GM18507 (cell line): Measurements from ENCODE around the gene CRTC2.

Source experiments
- DNase-seq: peaks from one replicate; pipeline ENCODE4 v3.0.0; 2011; ENCODE audit warnings: low read depth; ENCODE audit not compliant: insufficient read length; ENCODE audit errors: extremely low spot score
- FAIRE-seq: peaks from 2 replicates; lab custom pipeline; 2011; peaks lifted over from hg19 to GRCh38; lab: Jason Lieb, UNC

CRTC2 gene

GRCh38 chr1:153976819-153977249, 18.4 kb upstream of the CRTC2 start:
- DNase-seq (no peak), FAIRE-seq (no peak)

- DNase-seq (no peak), FAIRE-seq (no peak)
Measured at GRCh38 chr1:153973525-153973924, 15.1 kb upstream of the CRTC2 start.

- no peak for FAIRE-seq
Measured at GRCh38 chr1:153973071-153973470, 14.7 kb upstream of the CRTC2 start.

GRCh38 chr1:153970346-153970745, 11.9 kb upstream of the CRTC2 start:
- no peak for DNase-seq
- no peak for FAIRE-seq

More at GRCh38 chr1:153973071-153973470, 14.7 kb upstream of the CRTC2 start:
- DNase-seq: no peak

- FAIRE-seq: no peak
- DNase-seq: no peak
Measured at GRCh38 chr1:153968972-153969371, 10.6 kb upstream of the CRTC2 start.

GRCh38 chr1:153968408-153968807, 10.0 kb upstream of the CRTC2 start:
- FAIRE-seq: no peak
- DNase-seq: no peak

GRCh38 chr1:153968000-153968363, 9.6 kb upstream of the CRTC2 start:
- FAIRE-seq (no peak), DNase-seq (no peak)

GRCh38 chr1:153967107-153967999, 8.9 kb upstream of the CRTC2 start, which contains the start of gene CREB3L4:
TSS of gene CREB3L4 (plus strand) at chr1:153967902. CDS start at chr1:153968526, 624 bp downstream.
- DNase-seq (peak; percentile 80), FAIRE-seq (peak; percentile 91)

GRCh38 chr1:153963850-153964331, 5.5 kb upstream of the CRTC2 start:
- no peak for DNase-seq

GRCh38 chr1:153963030-153963849, 4.8 kb upstream of the CRTC2 start, which contains the start of gene SLC39A1:
TSS of gene SLC39A1 (minus strand) at chr1:153963537. CDS start at chr1:153962715, 822 bp downstream.
- peak; percentile 94 for FAIRE-seq
- DNase-seq: peak; percentile 73

More at GRCh38 chr1:153963850-153964331, 5.5 kb upstream of the CRTC2 start:
- no peak for FAIRE-seq

GRCh38 chr1:153962088-153963029, 3.9 kb upstream of the CRTC2 start:
- DNase-seq (no peak), FAIRE-seq (no peak)

GRCh38 chr1:153961421-153961820, 3.0 kb upstream of the CRTC2 start:
- no peak for FAIRE-seq
- DNase-seq: no peak

- FAIRE-seq (no peak), DNase-seq (no peak)
Measured at GRCh38 chr1:153960206-153960605, 1.8 kb upstream of the CRTC2 start.

- DNase-seq (no peak), FAIRE-seq (no peak)
Measured at GRCh38 chr1:153959454-153959853, 1.0 kb upstream of the CRTC2 start.

- FAIRE-seq (no peak), DNase-seq (no peak)
Measured at GRCh38 chr1:153958961-153959260, 499 bp upstream of the CRTC2 start.

- DNase-seq (no peak), FAIRE-seq (peak; percentile 86)
Measured at GRCh38 chr1:153957744-153958110, 685 bp downstream of the CRTC2 start.

GRCh38 chr1:153956997-153957715, 1.3 kb downstream of the CRTC2 start:
- FAIRE-seq (peak; percentile 33), DNase-seq (no peak)

GRCh38 chr1:153954826-153955225, 3.6 kb downstream of the CRTC2 start:
- DNase-seq (no peak), FAIRE-seq (no peak)
